IMR-90 (cell line): Measurements from ENCODE around the gene MAOB.

Source experiments
- BHLHE40 ChIP-seq: fragments of 150-350 bp; IDR thresholded peaks from 2 replicates; pipeline ENCODE4 v1.6.1; 2016; ENCODE audit warnings: mild to moderate bottlenecking, low read depth, low read length
- FOS ChIP-seq: fragments of 150-350 bp; IDR thresholded peaks from 2 replicates; pipeline ENCODE4 v1.6.1; 2016; ENCODE audit warnings: low read depth, low read length
- MAFK ChIP-seq: IDR thresholded peaks from 2 replicates; pipeline ENCODE4 v1.6.1; 2012; ENCODE audit warnings: low read depth, low read length, improper control_type of control experiment
- MAZ ChIP-seq: IDR thresholded peaks from 2 replicates; pipeline ENCODE4 v1.6.1; 2012; ENCODE audit warnings: low read depth, mild to moderate bottlenecking, low read length, improper control_type of control experiment, moderate library complexity, borderline replicate concordance
- MXI1 ChIP-seq: IDR thresholded peaks from 2 replicates; pipeline ENCODE4 v1.6.1; 2012; ENCODE audit warnings: low read depth, mild to moderate bottlenecking, low read length, moderate library complexity, borderline replicate concordance
- POLR2A ChIP-seq: IDR thresholded peaks from 2 replicates; pipeline ENCODE4 v1.6.1; 2012; ENCODE audit warnings: mild to moderate bottlenecking, low read depth, low read length
- RAD21 ChIP-seq: IDR thresholded peaks from 2 replicates; pipeline ENCODE4 v1.6.1; 2012; ENCODE audit warnings: low read length, improper control_type of control experiment
- RCOR1 ChIP-seq: IDR thresholded peaks from 2 replicates; pipeline ENCODE4 v1.6.1; 2012; ENCODE audit warnings: mild to moderate bottlenecking, low read length, improper control_type of control experiment; ENCODE audit not compliant: insufficient replicate concordance
- RFX5 ChIP-seq: IDR thresholded peaks from 2 replicates; pipeline ENCODE4 v1.8.0; 2012; ENCODE audit warnings: low read depth, mild to moderate bottlenecking, low read length, moderate library complexity
- SMC3 ChIP-seq: fragments of 150-350 bp; IDR thresholded peaks from 2 replicates; pipeline ENCODE4 v1.6.1; 2016; ENCODE audit warnings: low read depth, mild to moderate bottlenecking, antibody characterized with exemption, low read length, moderate library complexity
- TF ChIP-seq, protein P1 (sequence below): conservative IDR thresholded peaks from 2 replicates; pipeline ENCODE4 v1.5.1; 2012; ENCODE audit warnings: mild to moderate bottlenecking, low read depth, low read length, improper control_type of control experiment
- TF ChIP-seq, protein P2 (sequence below): fragments of 150-350 bp; IDR thresholded peaks from 2 replicates; pipeline ENCODE4 v1.6.1; 2016; ENCODE audit warnings: low read depth, mild to moderate bottlenecking, low read length, moderate library complexity, borderline replicate concordance
- TF ChIP-seq, protein P3 (sequence below): fragments of 150-350 bp; IDR thresholded peaks from 2 replicates; pipeline ENCODE4 v1.6.1; 2017; ENCODE audit warnings: mild to moderate bottlenecking, antibody characterized with exemption, low read length, low read depth

DNA sequence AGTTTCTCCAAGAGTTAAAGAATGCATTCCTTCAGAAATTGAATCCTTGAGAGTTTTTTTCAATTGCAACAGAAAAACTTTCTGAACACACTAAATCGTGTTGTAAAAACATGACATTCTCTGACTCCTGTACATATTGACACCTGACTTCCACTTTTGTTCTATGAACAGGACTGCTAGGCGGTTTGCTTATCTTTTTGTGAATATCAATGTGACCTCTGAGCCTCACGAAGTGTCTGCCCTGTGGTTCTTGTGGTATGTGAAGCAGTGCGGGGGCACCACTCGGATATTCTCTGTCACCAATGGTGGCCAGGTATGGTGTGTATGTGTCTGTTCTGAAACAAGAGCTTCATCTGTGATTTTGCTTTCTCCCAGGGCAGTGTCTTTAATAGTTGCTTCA, 154.2 kb downstream of the MAOB start:
- TF ChIP-seq, protein P1, sequence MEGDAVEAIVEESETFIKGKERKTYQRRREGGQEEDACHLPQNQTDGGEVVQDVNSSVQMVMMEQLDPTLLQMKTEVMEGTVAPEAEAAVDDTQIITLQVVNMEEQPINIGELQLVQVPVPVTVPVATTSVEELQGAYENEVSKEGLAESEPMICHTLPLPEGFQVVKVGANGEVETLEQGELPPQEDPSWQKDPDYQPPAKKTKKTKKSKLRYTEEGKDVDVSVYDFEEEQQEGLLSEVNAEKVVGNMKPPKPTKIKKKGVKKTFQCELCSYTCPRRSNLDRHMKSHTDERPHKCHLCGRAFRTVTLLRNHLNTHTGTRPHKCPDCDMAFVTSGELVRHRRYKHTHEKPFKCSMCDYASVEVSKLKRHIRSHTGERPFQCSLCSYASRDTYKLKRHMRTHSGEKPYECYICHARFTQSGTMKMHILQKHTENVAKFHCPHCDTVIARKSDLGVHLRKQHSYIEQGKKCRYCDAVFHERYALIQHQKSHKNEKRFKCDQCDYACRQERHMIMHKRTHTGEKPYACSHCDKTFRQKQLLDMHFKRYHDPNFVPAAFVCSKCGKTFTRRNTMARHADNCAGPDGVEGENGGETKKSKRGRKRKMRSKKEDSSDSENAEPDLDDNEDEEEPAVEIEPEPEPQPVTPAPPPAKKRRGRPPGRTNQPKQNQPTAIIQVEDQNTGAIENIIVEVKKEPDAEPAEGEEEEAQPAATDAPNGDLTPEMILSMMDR = no peak
- no peak for TF ChIP-seq POLR2A
- no peak for TF ChIP-seq BHLHE40
- TF ChIP-seq, protein P2, sequence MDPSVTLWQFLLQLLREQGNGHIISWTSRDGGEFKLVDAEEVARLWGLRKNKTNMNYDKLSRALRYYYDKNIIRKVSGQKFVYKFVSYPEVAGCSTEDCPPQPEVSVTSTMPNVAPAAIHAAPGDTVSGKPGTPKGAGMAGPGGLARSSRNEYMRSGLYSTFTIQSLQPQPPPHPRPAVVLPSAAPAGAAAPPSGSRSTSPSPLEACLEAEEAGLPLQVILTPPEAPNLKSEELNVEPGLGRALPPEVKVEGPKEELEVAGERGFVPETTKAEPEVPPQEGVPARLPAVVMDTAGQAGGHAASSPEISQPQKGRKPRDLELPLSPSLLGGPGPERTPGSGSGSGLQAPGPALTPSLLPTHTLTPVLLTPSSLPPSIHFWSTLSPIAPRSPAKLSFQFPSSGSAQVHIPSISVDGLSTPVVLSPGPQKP = no peak
- TF ChIP-seq FOS = no peak
- TF ChIP-seq RFX5 = no peak
- no peak for TF ChIP-seq MAFK
- TF ChIP-seq MXI1 = no peak
- TF ChIP-seq, protein P3, sequence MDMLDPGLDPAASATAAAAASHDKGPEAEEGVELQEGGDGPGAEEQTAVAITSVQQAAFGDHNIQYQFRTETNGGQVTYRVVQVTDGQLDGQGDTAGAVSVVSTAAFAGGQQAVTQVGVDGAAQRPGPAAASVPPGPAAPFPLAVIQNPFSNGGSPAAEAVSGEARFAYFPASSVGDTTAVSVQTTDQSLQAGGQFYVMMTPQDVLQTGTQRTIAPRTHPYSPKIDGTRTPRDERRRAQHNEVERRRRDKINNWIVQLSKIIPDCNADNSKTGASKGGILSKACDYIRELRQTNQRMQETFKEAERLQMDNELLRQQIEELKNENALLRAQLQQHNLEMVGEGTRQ = no peak
- TF ChIP-seq RCOR1 = no peak
- TF ChIP-seq SMC3 = no peak
- no peak for TF ChIP-seq MAZ
- no peak for TF ChIP-seq RAD21
